K562 (cell line): ENCODE results near the gene GLTP. TPM values are rescaled to one million over a fixed set of nuclear protein-coding genes. Genes with fewer than 3 reads are reported as not detected.

Experiments used
- ARID3A ChIP-seq: IDR thresholded peaks from 2 replicates; pipeline ENCODE4 v1.6.1; 2012; ENCODE audit warnings: low read depth, low read length, improper control_type of control experiment, borderline replicate concordance
- BRD9 ChIP-seq: fragments of 450-650 bp; IDR thresholded peaks from 2 replicates; pipeline ENCODE4 v1.6.1; 2018; ENCODE audit warnings: low read depth; ENCODE audit not compliant: partially characterized antibody
- GATA2 ChIP-seq: sonication (generic); formaldehyde crosslinking; IDR thresholded peaks from 2 replicates; pipeline ENCODE4 v1.4.0; 2020; ENCODE audit warnings: mild to moderate bottlenecking, missing genetic modification reagents
- HOMEZ ChIP-seq: fragments of 250-450 bp; sonication (Bioruptor Pico); IDR thresholded peaks from 2 replicates; pipeline ENCODE4 v1.4.0; 2020; ENCODE audit warnings: mild to moderate bottlenecking, moderate library complexity
- HOXB6 ChIP-seq: fragments of 250-450 bp; sonication (Bioruptor Pico); IDR thresholded peaks from 2 replicates; pipeline ENCODE4 v1.5.1; 2022; ENCODE audit warnings: mild to moderate bottlenecking, borderline replicate concordance
- NCOA6 ChIP-seq: fragments of 450-650 bp; IDR thresholded peaks from 2 replicates; pipeline ENCODE4 v1.6.1; 2017; ENCODE audit warnings: mild to moderate bottlenecking
- RAD21 ChIP-seq, 2 experiments: fragments of 250-450 bp in 1 of 2; fragments of 450-650 bp in 1 of 2; sonication (Bioruptor Pico) in 1 of 2; formaldehyde crosslinking in 1 of 2; IDR thresholded peaks in 1 of 2; conservative IDR thresholded peaks in 1 of 2; 2 replicates each; pipeline versions ENCODE4 v1.4.0 to v1.8.0; 2020 to 2022; ENCODE audit warnings: mild to moderate bottlenecking in 2 of 2, moderate library complexity in 1 of 2
- RBM14 ChIP-seq: fragments of 200-400 bp; formaldehyde crosslinking; IDR thresholded peaks from 2 replicates; pipeline ENCODE4 v1.6.1; 2018; ENCODE audit warnings: low read depth, mild to moderate bottlenecking, low read length, moderate library complexity, borderline replicate concordance; ENCODE audit not compliant: insufficient read depth
- TAF7 ChIP-seq: fragments of 450-650 bp; IDR thresholded peaks from 2 replicates; pipeline ENCODE4 v1.6.1; 2016; ENCODE audit warnings: missing genetic modification characterization, missing compliant biosample characterization
- ZNF143 ChIP-seq: sonication (generic); formaldehyde crosslinking; IDR thresholded peaks from 2 replicates; pipeline ENCODE4 v1.9.0; 2022; ENCODE audit warnings: mild to moderate bottlenecking, missing genetic modification reagents
- ZNF740 ChIP-seq, 3 experiments: fragments of 200-800 bp in 1 of 3; sonication (Bioruptor generic) in 1 of 3; sonication (generic) in 1 of 3; formaldehyde crosslinking in 1 of 3; IDR thresholded peaks; 2 replicates each; pipeline versions ENCODE4 v1.6.1 to v1.8.0; 2016 to 2022; ENCODE audit warnings: mild to moderate bottlenecking in 2 of 3, missing compliant biosample characterization in 2 of 3, missing genetic modification characterization in 2 of 3, missing genetic modification reagents in 1 of 3
- ZNF77 ChIP-seq: fragments of 250-450 bp; sonication (Bioruptor Pico); IDR thresholded peaks from 2 replicates; pipeline ENCODE4 v1.5.0; 2020
- polyA plus RNA-seq, 8 experiments: library from polyadenylated mRNA; depleted of rRNA in 4 of 8; stranded (reverse) in 5 of 8; unstranded in 3 of 8; fragments of >200 nt; fragmentation: Nextera tagmentation in 2 of 8; fragmentation: Illumina TruSeq in 1 of 8; extraction: Ambion mirVana in 2 of 8; extraction: Trizol in 1 of 8; gene quantifications; 2 replicates each; pipeline versions ENCODE4 v1.2.1 to v1.2.3, GENCODE V29; 2011 to 2014; ENCODE audit warnings: inconsistent platforms in 1 of 8, missing spikeins in 1 of 8
- total RNA-seq, 7 experiments: library from RNA; depleted of rRNA in 6 of 7; stranded (reverse); fragments of >200 nt in 6 of 7; fragmentation: Illumina TruSeq in 2 of 7; extraction: Trizol in 2 of 7; gene quantifications; 2 replicates each; pipeline versions ENCODE4 v1.2.1 to v1.2.3, GENCODE V29; 2011 to 2021; ENCODE audit warnings: low replicate concordance in 1 of 7
- TF ChIP-seq, protein P1 (sequence below): fragments of 250-450 bp; sonication (Bioruptor Pico); IDR thresholded peaks from 2 replicates; pipeline ENCODE4 v1.8.0; 2021; ENCODE audit warnings: mild to moderate bottlenecking, moderate library complexity
- TF ChIP-seq, protein P2 (sequence below), 2 experiments: fragments of 450-650 bp in 1 of 2; sonication (generic) in 1 of 2; formaldehyde crosslinking; conservative IDR thresholded peaks; 2 replicates each; pipeline versions ENCODE4 v1.4.0 to v1.8.1; 2020 to 2022; ENCODE audit warnings: mild to moderate bottlenecking in 1 of 2, missing genetic modification reagents in 1 of 2

The GLTP gene
- total and polyA plus RNA-seq, 9 of the 15 experiments (the other 6 are each of a cell fraction or from before 2014, with no cell fraction given), result 4.4 to 8.3 (median 6.1) TPM

- TF ChIP-seq, protein P1, sequence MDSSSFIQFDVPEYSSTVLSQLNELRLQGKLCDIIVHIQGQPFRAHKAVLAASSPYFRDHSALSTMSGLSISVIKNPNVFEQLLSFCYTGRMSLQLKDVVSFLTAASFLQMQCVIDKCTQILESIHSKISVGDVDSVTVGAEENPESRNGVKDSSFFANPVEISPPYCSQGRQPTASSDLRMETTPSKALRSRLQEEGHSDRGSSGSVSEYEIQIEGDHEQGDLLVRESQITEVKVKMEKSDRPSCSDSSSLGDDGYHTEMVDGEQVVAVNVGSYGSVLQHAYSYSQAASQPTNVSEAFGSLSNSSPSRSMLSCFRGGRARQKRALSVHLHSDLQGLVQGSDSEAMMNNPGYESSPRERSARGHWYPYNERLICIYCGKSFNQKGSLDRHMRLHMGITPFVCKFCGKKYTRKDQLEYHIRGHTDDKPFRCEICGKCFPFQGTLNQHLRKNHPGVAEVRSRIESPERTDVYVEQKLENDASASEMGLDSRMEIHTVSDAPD (CRISPR knock-in tag), result no peak
- TF ChIP-seq ARID3A (no peak), ZNF143 (CRISPR knock-in tag) (no peak), GATA2 (no peak), ZNF740 (CRISPR knock-in tag; IDR thresholded peaks at IDR 0.05) (no peak), ZNF740 (tag; IDR thresholded peaks at IDR 0.05) (no peak), HOMEZ (CRISPR knock-in tag) (no peak), HOXB6 (CRISPR knock-in tag) (no peak), RAD21 (CRISPR knock-in tag; conservative IDR thresholded peaks at IDR 0.05 in 1 of 2, IDR thresholded peaks at IDR 0.05 in 1 of 2) (no peak), BRD9 (no peak), TAF7 (tag) (no peak), ZNF77 (CRISPR knock-in tag) (no peak), NCOA6 (no peak), RBM14 (no peak)
- TF ChIP-seq, protein P2, sequence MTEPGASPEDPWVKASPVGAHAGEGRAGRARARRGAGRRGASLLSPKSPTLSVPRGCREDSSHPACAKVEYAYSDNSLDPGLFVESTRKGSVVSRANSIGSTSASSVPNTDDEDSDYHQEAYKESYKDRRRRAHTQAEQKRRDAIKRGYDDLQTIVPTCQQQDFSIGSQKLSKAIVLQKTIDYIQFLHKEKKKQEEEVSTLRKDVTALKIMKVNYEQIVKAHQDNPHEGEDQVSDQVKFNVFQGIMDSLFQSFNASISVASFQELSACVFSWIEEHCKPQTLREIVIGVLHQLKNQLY (CRISPR knock-in tag; conservative IDR thresholded peaks at IDR 0.05), result no peak
- TF ChIP-seq, all 486 proteins: peak for 3
These were observed 3.9 kb downstream of the GLTP start (continued) for GRCh38 chr12:109876406-109876805.
